ENCODE results near the gene TACSTD2. TPM values are rescaled to one million over a fixed set of nuclear protein-coding genes. Genes with fewer than 3 reads are reported as not detected.

The TACSTD2 gene
- total and polyA plus RNA-seq, 8 donors = 6.0 to 171 (median 13.4) TPM

DNA sequence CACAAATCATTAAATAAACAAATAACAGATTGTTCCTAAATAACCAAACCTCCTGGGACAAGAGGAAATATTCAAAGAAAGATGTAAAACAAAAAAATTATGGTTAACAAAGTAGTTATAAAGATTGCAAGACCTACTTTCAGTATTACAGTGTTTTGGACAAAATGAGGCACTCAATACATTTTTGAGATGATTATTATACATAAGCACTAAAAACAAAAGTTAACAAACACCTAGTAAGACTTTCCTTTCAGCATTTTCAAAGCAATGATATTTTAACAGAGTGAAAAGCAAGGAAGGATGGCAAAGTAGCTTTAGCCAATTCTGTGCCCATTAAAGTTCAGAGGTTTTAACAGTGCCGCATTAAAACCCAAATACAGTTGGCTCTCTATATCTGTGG lies 47.8 kb downstream of the TACSTD2 start:
- TF ChIP-seq, protein P1, sequence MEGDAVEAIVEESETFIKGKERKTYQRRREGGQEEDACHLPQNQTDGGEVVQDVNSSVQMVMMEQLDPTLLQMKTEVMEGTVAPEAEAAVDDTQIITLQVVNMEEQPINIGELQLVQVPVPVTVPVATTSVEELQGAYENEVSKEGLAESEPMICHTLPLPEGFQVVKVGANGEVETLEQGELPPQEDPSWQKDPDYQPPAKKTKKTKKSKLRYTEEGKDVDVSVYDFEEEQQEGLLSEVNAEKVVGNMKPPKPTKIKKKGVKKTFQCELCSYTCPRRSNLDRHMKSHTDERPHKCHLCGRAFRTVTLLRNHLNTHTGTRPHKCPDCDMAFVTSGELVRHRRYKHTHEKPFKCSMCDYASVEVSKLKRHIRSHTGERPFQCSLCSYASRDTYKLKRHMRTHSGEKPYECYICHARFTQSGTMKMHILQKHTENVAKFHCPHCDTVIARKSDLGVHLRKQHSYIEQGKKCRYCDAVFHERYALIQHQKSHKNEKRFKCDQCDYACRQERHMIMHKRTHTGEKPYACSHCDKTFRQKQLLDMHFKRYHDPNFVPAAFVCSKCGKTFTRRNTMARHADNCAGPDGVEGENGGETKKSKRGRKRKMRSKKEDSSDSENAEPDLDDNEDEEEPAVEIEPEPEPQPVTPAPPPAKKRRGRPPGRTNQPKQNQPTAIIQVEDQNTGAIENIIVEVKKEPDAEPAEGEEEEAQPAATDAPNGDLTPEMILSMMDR (IDR thresholded peaks at IDR 0.05) = no peak
- no peak overlapping the region for H3K4me3 ChIP-seq
- DNase-seq = no peak
- no peaks in the 10 kb centered on the region for H3K9me3 ChIP-seq
- intact Hi-C loops (cut with DNase I) = no loop called here
- no peaks in the 10 kb centered on the region for H3K27me3 ChIP-seq
- ATAC-seq = no peak
- H3K36me3 ChIP-seq = peaks cover 0 to 18% of the 10 kb centered on the region in 2 donors
- no peak overlapping the region for H3K27ac ChIP-seq
- peaks cover 0 to 5% of the 10 kb centered on the region in 2 donors for H3K4me1 ChIP-seq

DNA sequence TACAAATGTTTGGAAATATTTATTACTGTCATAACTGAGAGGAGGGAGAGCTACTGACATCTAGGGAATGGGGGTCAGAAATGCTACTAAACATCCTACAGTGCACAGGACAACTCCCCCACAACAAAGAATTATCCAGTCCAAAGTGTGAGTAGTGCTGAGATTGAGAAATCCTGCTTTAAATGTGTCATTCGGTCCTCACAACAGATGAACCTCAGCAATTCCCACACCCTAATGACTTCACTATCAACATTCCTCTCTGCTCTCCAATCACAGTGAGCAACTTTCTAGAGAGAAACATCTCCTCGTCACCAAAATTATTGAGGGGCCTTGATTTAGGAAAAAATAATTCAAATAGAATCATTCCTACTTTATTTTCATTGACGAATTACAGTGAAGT lies 48.5 kb downstream of the TACSTD2 start:
- TF ChIP-seq, protein P1 (IDR thresholded peaks at IDR 0.05) = no peak
- no peak for ATAC-seq

More for the DNA sequence above, 48.5 kb downstream of the TACSTD2 start:
- H3K4me1 ChIP-seq = peaks cover 0 to 6% of the 10 kb centered on the region in 2 donors
- intact Hi-C loops (cut with DNase I) = no loop called here
- DNase-seq = no peak
- no peak overlapping the region for H3K4me3 ChIP-seq
- H3K27me3 ChIP-seq = no peaks in the 10 kb centered on the region
- peaks cover 0 to 18% of the 10 kb centered on the region in 2 donors for H3K36me3 ChIP-seq
- no peak overlapping the region for H3K27ac ChIP-seq
- no peaks in the 10 kb centered on the region for H3K9me3 ChIP-seq

Other genes starting within 250 kb of the TACSTD2 start
- gene OMA1, start 30.5 kb downstream of the TACSTD2 start, total RNA-seq = 10 to 100 TPM; 26.4 to 28.3 TPM
- 10 to 100 TPM; 20.5 to 27.8 (median 24.9) TPM for gene OMA1, start 30.5 kb downstream of the TACSTD2 start, polyA plus RNA-seq (ENCODE audit: insufficient read length in 6 of 6)
- 10 to 100 TPM; 25.8 to 28.1 TPM for gene MYSM1, start 122.8 kb upstream of the TACSTD2 start, total RNA-seq
- gene MYSM1, start 122.8 kb upstream of the TACSTD2 start, polyA plus RNA-seq (ENCODE audit: insufficient read length in 6 of 6) = 10 to 100 TPM; 43.7 to 63.9 (median 59.8) TPM
- 100 to 1,000 TPM; 102 to 135 TPM for gene JUN, start 206.8 kb upstream of the TACSTD2 start, total RNA-seq
- gene JUN, start 206.8 kb upstream of the TACSTD2 start, polyA plus RNA-seq (ENCODE audit: insufficient read length in 6 of 6) = 100 to 1,000 TPM in 5 of 6 donors, 10 to 100 TPM in 1; 83.2 to 705 (median 253) TPM